GM21619 (cell line): ENCODE data around the gene PIMREG.
"Not testable (repeated sequence)": the region's sequence is repeated elsewhere in the genome, so short reads cannot be mapped to it uniquely, and the experiment has no call there.

Source experiments
- ATAC-seq: cut with Tn5 transposase; IDR thresholded peaks from one replicate; pipeline ENCODE4 v1.9.1; 2021; ENCODE audit not compliant: unreplicated experiment

Gene PIMREG

GRCh38 chr17:6476810-6477179, 32.5 kb downstream of the PIMREG start:
- no peak for ATAC-seq

- no peak for ATAC-seq
Measured at GRCh38 chr17:6477831-6478383, 33.7 kb downstream of the PIMREG start.

- ATAC-seq = no peak
Measured at GRCh38 chr17:6478486-6478885, 34.2 kb downstream of the PIMREG start.

GRCh38 chr17:6479622-6480302, 35.5 kb downstream of the PIMREG start:
- ATAC-seq = no peak

- no peak for ATAC-seq
Measured at GRCh38 chr17:6480303-6480675, 36.0 kb downstream of the PIMREG start.

- ATAC-seq = no peak
Measured at GRCh38 chr17:6482105-6482455, 37.8 kb downstream of the PIMREG start.

GRCh38 chr17:6482796-6483195, 38.5 kb downstream of the PIMREG start:
- ATAC-seq = not testable (repeated sequence)

GRCh38 chr17:6483507-6483906, 39.3 kb downstream of the PIMREG start:
- no peak for ATAC-seq

- no peak for ATAC-seq
Measured at GRCh38 chr17:6485646-6486412, 41.6 kb downstream of the PIMREG start.

- no peak for ATAC-seq
Measured at GRCh38 chr17:6487251-6488007, 43.2 kb downstream of the PIMREG start.

- no peak for ATAC-seq
Measured at GRCh38 chr17:6488008-6488539, 43.8 kb downstream of the PIMREG start.

- ATAC-seq = no peak
Measured at GRCh38 chr17:6489016-6489550, 44.8 kb downstream of the PIMREG start.

GRCh38 chr17:6491071-6491700, 46.9 kb downstream of the PIMREG start:
- no peak for ATAC-seq

- ATAC-seq = no peak
Measured at GRCh38 chr17:6492892-6493674, 48.8 kb downstream of the PIMREG start.

- no peak for ATAC-seq
Measured at GRCh38 chr17:6494239-6494941, 50.1 kb downstream of the PIMREG start.

GRCh38 chr17:6495450-6496115, 51.3 kb downstream of the PIMREG start:
- ATAC-seq = no peak

- ATAC-seq = no peak
Measured at GRCh38 chr17:6496116-6496481, 51.8 kb downstream of the PIMREG start.

GRCh38 chr17:6496640-6497441, 52.6 kb downstream of the PIMREG start:
- no peak for ATAC-seq
